ENCODE data around the gene VEGFB.

VEGFB gene

GRCh38 chr11:64211181-64211872, 23.1 kb upstream of the VEGFB start:
- no peak for DNase-seq (ENCODE audit: low read depth)

- DNase-seq (ENCODE audit: low read depth), result no peak
Measured at GRCh38 chr11:64216879-64217278, 17.5 kb upstream of the VEGFB start.

DNA sequence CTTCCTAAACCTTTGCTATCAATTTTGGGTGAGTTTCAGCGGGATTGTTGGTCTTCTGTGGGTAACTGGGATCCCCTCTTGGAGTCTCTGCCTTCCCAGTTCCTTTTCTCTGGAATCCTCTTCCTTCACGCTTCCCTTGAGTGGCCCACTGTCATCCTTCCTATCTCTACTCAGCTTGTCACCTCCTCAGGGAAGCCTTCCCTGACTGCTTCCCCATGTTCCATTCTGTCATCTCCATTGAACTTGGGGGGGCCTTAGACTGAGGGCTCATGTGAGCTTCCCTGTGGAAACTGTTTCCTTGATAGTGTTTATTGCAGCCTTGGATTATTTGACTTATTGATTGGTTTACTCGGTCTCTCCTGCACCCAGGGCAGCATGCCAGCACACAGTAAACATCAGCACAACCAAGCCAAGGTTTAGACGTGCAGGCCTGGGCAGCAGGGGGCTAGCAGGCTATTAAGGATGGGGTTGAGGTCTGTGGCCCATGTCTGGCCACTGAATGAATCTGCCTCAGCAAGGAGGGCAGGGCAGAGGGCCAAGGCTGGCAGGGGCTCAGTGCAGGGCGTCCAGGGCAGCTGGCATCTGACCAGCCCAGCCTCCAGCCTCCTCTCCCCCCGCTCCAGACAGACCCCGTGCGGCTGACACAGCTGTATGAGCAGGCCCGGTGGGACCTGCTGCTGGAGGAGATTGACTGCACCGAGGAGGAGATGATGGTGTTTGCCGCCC, 15.6 kb upstream of the VEGFB start:
- DNase-seq (ENCODE audit: low read depth), result no peak

DNA sequence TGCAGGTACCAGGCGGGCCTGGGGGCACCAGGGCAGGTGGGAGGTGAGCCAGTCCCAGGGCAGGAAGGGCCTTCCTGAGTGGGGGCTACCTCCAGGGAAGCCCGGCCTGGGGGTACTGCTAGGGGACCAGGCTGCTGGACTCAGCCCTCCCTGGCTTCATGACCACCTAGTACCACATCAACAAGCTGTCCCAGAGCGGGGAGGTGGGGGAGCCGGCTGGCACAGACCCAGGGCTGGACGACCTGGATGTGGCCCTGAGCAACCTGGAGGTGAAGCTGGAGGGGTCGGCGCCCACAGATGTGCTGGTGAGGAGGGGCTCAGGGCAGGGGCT, 15.1 kb upstream of the VEGFB start:
- DNase-seq (ENCODE audit: low read depth), result no peak

DNA sequence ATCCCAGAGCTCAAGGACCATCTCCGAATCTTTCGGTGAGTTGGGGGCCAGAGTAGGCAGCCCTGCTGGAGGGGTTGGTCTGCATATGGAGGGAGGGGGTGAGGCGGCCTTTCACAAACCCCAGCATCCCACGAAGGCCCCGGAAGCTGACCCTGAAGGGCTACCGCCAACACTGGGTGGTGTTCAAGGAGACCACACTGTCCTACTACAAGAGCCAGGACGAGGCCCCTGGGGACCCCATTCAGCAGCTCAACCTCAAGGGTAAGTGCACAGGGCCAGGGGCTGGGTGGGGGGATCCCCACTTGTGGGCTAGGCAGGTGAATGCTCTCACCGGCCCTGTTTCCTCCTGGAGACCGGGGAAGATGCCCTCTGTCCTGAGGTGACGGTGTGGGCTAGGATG, 14.6 kb upstream of the VEGFB start:
- DNase-seq (ENCODE audit: low read depth), result no peak

- no peak for DNase-seq (ENCODE audit: low read depth)
Measured at GRCh38 chr11:64220271-64220670, 14.1 kb upstream of the VEGFB start.

GRCh38 chr11:64220798-64221197, 13.6 kb upstream of the VEGFB start:
- no peak for DNase-seq (ENCODE audit: low read depth)

DNA sequence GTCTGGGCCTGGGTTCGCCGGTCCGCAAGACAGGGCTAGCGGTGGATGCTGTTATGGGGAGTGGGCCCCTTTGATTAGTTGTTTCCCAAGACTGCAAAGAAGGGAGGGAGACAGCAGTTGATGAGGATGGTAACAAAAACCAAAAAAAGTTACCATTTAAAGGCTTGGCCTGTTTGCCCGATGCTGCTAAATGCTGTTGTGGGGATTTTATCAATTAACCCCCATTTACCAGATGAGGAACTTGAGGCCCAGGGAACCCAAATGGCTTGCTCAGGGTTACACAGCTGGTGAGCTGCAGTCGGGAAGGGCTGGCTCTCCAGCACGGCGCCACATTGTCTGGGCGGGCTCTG, 11.8 kb upstream of the VEGFB start:
- DNase-seq (ENCODE audit: low read depth), result no peak

DNA sequence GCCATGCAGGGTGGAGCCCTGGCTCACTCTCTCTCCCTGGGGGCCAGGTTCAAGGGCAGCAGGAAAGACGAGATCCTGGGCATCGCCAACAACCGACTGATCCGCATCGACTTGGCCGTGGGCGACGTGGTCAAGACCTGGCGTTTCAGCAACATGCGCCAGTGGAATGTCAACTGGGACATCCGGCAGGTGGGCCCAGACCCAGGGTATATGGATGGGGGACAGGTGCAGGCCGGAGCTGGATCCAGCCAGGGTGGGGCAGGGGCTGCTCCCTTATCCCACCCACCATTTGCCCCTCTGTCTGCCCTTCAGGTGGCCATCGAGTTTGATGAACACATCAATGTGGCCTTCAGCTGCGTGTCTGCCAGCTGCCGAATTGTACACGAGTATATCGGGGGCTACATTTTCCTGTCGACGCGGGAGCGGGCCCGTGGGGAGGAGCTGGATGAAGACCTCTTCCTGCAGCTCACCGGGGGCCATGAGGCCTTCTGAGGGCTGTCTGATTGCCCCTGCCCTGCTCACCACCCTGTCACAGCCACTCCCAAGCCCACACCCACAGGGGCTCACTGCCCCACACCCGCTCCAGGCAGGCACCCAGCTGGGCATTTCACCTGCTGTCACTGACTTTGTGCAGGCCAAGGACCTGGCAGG, 11.3 kb upstream of the VEGFB start:
- no peak for DNase-seq (ENCODE audit: low read depth)

DNA sequence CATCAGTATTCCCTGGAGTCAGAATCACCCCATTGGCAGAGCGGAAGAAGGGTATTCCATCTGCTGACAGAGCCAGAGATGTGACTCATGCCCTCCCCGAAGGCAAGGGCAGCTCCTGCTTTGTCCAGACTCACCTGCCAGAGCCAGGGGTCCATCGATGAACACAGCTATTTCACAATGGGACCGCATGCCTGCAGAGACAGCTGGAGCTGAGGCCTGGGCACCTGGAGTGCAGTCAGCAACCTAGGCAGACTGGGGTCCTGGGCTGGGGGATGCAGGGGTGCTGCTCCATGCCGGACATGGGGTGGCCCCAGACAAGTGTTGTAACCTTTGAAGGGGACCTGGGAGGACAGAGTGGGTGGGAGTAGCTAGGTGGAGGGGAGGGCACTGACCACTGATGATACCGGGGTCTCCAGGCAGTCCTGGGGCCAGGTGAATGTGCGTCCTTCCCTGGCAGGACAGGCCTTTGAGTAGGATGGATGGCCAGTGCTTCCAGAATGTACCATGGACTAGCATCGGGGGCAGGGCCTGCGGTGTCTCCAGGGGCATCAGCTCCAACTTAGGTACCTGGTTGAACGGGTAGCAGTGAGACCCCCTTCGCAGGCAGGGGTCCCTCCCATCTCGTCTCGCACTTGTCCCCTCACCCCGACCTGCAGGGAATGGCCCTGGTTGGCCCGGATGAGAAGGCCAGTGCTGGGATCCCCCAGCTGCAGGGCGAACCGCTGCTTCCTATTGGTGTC, 10.1 kb upstream of the VEGFB start:
- DNase-seq (ENCODE audit: low read depth), result no peak

DNA sequence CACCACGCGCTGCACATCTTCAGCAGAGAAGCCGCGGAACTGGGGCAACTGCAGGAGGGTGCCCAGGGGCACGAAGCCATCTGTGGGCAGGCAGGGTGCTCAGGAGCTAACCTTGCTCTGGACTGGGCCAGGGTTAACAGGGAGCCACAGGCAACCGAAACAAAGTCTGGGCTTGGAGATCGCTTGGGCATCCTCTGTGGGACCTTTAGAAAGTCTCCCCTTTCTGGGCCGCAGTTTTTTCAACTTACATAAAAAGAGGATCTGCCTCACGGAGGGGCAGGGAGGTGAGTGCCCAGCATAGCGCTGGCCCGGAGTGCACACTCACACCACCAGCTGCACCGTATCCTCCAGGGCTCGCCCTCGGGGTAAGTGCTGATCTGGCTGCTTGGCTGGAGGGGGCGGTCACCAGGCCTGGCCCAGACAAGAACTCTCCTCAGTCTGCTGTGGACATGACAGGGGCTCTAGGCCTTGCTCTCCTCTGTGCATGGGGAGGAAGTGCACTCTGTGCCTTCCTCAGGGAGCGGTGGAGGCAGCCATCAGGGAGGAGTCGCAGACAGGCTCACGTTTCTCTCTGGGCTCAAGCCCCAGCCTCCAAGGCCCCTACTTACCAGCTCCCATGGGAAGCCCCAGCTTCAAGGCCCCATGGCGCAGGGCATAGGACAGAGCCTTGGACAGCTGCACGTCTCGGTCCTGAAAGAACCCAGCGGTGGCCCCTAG, 9.3 kb upstream of the VEGFB start:
- no peak for DNase-seq (ENCODE audit: low read depth)

DNA sequence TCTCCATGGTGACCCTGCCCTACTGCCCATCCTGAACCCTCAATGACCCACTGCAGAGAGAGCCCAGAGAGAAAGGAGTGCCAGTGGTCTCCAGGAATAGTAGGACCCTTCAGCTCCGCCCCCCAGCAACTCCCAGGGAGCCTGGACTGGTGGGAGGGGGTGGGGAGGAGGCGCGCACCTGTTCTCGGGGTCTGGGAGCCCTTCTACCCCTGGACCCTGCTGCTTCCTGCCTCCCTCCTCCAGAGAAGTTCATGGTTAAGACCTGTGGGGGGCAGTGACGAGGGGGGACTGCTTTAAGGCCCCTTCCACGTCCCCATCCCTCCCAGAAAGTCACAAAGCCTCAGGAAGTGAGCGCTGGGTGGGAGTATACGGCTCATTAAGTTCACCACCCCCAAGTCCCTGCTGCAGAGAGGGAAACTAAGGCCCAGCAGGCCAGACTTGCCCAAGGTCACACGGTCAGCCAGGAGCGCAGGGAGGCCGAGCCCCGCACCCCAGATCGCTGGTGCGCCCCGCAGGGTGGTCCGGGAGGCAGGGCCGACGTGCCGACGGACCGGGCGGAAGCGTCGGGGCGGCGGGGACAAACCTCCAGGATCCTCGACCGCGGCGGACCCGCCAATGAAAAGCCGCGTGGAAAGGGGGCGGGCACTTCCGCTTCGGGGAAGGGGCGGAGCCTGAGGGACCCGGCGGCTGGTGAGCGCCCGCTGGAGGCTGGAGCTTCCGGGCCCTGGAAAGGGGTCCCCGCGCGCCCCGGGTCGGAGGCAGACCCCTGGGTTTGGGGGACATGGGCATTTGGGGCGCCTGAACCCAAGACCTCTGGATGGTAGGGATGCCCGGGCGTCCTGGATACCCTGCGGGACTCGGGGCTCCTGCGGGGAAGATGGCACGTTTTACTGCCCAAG, 8.5 kb upstream of the VEGFB start, which contains the start of the genes NUDT22 and TRPT1:
Gene NUDT22 (plus strand): TSS at position 667 of the 899 bp plus-strand sequence. CDS start 379 bp downstream, outside the sequence.
Gene TRPT1 (minus strand): TSS at position 579 of the 899 bp plus-strand sequence. CDS start 326 bp downstream, at position 253.
- DNase-seq (ENCODE audit: low read depth), result no peak

DNA sequence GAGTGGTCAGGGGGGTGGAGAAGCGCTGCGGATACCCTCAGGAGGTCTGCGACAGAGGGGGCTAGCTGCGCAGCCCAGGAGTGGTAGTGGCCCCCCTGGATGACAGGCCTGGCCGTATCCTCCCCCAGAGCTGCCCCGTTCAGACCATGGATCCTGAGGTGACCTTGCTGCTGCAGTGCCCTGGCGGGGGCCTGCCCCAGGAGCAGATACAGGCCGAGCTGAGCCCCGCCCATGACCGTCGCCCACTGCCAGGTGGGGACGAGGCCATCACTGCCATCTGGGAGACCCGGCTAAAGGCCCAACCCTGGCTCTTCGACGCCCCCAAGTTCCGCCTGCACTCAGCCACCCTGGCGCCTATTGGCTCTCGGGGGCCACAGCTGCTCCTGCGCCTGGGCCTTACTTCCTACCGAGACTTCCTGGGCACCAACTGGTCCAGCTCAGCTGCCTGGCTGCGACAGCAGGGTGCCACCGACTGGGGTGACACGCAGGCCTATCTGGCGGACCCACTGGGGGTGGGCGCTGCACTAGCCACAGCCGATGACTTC, 7.8 kb upstream of the VEGFB start:
- DNase-seq (ENCODE audit: low read depth), result no peak

GRCh38 chr11:64227405-64227956, 6.9 kb upstream of the VEGFB start:
- DNase-seq (ENCODE audit: low read depth), result no peak

DNA sequence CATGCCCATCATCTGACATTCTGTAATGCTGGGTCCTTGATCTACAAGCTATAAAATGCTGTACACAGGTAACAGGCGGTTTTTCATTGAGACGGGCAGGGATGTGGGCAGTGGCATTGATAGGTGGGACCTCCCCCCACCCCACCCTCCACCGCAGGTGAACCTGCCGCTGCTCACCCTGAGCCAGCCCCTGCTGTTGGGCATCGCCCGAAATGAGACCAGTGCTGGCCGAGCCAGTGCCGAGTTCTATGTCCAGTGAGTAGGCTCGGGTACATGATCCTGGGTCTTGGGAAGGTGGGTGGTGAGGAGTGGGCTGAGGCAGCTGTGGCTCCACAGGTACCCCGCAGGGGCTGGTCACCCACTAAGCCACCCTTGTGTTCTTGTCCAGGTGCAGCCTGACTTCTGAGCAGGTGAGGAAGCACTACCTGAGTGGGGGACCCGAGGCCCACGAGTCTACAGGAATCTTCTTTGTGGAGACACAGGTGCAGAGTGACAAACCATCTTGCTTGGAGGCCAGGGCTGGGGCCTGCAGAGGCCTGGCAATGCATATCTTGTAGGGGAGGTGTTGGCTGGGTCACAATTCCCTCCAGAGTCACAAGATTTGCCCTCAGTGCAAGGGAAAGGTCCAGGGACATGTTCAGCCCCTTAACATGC, 5.2 kb upstream of the VEGFB start:
- no peak for DNase-seq (ENCODE audit: low read depth)

GRCh38 chr11:64229744-64230170, 4.6 kb upstream of the VEGFB start:
- DNase-seq (ENCODE audit: low read depth), result no peak

DNA sequence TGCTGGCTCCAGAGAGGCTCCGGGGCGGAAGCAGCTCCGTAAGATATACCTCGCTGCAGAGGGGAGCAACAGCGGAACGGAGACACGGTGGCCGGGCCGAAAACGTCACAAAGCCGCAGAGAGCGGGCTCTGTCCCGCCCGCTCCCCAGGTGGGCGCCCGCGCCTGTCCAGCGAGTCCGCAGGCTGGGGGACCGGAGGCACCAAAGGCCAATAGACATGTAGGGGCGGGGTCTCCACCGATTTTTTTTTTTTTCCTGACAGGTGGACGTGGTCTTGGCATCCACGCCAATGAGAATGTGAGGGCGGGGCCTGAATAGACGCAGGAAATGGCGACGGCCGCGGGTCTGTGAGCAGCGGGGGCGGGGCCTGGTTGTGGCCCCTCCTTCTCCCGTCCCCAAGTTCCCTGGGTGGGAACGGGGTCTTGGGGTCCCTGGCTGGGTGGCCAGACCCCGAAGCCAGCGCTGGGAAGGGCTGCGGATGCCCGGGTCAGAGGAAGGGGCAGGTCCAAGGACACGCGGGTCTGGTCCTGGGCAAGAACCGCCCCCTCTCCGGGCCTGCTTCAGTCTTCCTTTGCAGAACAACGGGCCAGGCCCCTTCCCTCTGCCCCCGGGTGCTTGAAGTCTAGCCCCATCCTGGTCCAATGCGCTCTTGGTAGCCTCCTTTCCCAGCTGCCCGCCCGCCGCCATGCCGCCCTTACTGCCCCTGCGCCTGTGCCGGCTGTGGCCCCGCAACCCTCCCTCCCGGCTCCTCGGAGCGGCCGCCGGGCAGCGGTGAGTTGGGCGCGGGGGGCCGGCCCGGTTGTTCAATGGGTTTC, 4.0 kb upstream of the VEGFB start, which contains the start of gene DNAJC4:
Gene DNAJC4 (plus strand): TSS at position 378 of the 814 bp plus-strand sequence. CDS start 307 bp downstream, at position 685.
- no peak for DNase-seq (ENCODE audit: low read depth)

- DNase-seq (ENCODE audit: low read depth), result no peak
Measured at GRCh38 chr11:64230985-64231365, 3.4 kb upstream of the VEGFB start.

DNA sequence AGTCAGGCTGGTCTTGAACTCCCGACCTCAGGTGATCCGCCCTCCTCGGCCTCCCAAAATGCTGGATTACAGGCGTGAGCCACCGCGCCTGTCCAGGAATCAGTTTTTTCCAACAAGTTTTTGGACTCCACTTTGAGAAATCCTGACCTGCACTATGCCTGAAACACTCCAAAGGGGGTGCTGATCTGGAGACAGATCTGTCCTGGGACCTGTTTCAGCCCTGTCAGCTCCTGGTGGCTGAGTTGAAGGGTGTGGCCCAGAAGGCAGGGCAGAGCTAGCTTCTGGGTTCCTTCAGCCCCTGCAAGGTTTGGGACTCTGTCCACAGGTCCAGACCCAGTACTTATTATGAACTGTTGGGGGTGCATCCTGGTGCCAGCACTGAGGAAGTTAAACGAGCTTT, 2.8 kb upstream of the VEGFB start:
- DNase-seq (ENCODE audit: low read depth), result no peak
